ENCODE results near the gene BCL7A.

DNA sequence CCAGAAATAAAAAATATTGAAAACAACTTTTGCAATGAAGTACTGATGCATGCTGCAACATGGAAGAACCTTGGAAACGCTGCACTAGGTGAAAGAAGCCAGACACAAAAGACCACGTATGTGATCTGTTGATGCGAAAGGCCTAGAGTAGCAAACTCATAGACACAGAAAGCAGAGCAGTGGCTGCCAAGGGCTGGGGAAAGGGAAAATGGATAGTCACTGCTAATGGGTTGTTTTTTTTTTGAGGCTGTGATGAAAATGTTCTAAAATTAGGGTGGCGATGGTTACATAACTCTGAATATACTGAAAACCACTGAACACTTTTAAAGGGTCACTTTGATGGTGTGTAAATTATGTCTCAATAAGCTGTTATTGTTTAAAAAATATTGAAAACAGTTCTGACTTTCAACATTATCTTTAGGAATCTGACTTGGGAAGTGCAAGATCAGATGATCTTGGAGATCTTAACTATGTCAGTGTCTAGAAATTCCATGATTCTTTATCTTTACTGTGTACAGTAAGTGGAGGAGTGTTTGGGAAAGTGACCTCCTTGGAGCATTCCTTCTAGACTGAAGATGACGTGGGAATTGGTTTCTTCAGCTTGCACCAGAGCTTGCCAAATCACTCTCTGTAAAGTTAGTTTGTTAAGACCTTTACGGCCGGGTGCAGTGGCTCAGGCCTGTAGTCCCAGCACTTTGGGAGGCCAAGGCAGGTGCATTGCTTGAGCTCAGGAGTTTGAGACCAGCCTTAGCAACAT, 69.3 kb downstream of the BCL7A start:
- TF ChIP-seq, protein P1, sequence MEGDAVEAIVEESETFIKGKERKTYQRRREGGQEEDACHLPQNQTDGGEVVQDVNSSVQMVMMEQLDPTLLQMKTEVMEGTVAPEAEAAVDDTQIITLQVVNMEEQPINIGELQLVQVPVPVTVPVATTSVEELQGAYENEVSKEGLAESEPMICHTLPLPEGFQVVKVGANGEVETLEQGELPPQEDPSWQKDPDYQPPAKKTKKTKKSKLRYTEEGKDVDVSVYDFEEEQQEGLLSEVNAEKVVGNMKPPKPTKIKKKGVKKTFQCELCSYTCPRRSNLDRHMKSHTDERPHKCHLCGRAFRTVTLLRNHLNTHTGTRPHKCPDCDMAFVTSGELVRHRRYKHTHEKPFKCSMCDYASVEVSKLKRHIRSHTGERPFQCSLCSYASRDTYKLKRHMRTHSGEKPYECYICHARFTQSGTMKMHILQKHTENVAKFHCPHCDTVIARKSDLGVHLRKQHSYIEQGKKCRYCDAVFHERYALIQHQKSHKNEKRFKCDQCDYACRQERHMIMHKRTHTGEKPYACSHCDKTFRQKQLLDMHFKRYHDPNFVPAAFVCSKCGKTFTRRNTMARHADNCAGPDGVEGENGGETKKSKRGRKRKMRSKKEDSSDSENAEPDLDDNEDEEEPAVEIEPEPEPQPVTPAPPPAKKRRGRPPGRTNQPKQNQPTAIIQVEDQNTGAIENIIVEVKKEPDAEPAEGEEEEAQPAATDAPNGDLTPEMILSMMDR (IDR thresholded peaks at IDR 0.05; ENCODE audit: insufficient read depth, low read length, poor library complexity, severe bottlenecking), result no peak
- TF ChIP-seq EZH2phosphoT487 (conservative IDR thresholded peaks at IDR 0.05; ENCODE audit: low read length), result no peak

Measured in SU-DHL-6 (cell line).